Measurements from ENCODE around the gene SNPH.

SNPH gene

GRCh38 chr20:1323256-1323655 is 57.2 kb downstream of the SNPH start:
- TF ChIP-seq POLR2AphosphoS5 (IDR thresholded peaks at IDR 0.05; ENCODE audit: low read depth, low read length): no peak
- no peak for TF ChIP-seq SIN3A (IDR thresholded peaks at IDR 0.05; ENCODE audit: borderline replicate concordance, insufficient read depth, low read length)
- TF ChIP-seq REST (IDR thresholded peaks at IDR 0.05; ENCODE audit: insufficient read depth in 1 of 2, low read depth in 2 of 2, low read length in 2 of 2): no peak
- no peak for TF ChIP-seq FOXP2 (optimal IDR thresholded peaks at IDR 0.05; ENCODE audit: borderline replicate concordance, extremely low read depth, extremely low read length, insufficient read depth)
- TF ChIP-seq TAF1 (IDR thresholded peaks at IDR 0.05; ENCODE audit: borderline replicate concordance, insufficient read depth, low read length): no peak

- TF ChIP-seq REST (IDR thresholded peaks at IDR 0.05; ENCODE audit: insufficient read depth in 1 of 2, low read depth in 2 of 2, low read length in 2 of 2) (no peak), SIN3A (IDR thresholded peaks at IDR 0.05; ENCODE audit: borderline replicate concordance, insufficient read depth, low read length) (no peak), TAF1 (IDR thresholded peaks at IDR 0.05; ENCODE audit: borderline replicate concordance, insufficient read depth, low read length) (no peak), POLR2AphosphoS5 (IDR thresholded peaks at IDR 0.05; ENCODE audit: low read depth, low read length) (no peak), FOXP2 (optimal IDR thresholded peaks at IDR 0.05; ENCODE audit: borderline replicate concordance, extremely low read depth, extremely low read length, insufficient read depth) (no peak)
Measured at GRCh38 chr20:1323830-1324597, 57.9 kb downstream of the SNPH start.

- TF ChIP-seq FOXP2 (optimal IDR thresholded peaks at IDR 0.05; ENCODE audit: borderline replicate concordance, extremely low read depth, extremely low read length, insufficient read depth): no peak
- TF ChIP-seq TAF1 (IDR thresholded peaks at IDR 0.05; ENCODE audit: borderline replicate concordance, insufficient read depth, low read length): no peak
- TF ChIP-seq SIN3A (IDR thresholded peaks at IDR 0.05; ENCODE audit: borderline replicate concordance, insufficient read depth, low read length): no peak
- TF ChIP-seq POLR2AphosphoS5 (IDR thresholded peaks at IDR 0.05; ENCODE audit: low read depth, low read length): no peak
- TF ChIP-seq REST (IDR thresholded peaks at IDR 0.05; ENCODE audit: insufficient read depth in 1 of 2, low read depth in 2 of 2, low read length in 2 of 2): no peak
Measured at GRCh38 chr20:1324598-1325172, 58.6 kb downstream of the SNPH start.

- TF ChIP-seq SIN3A (IDR thresholded peaks at IDR 0.05; ENCODE audit: borderline replicate concordance, insufficient read depth, low read length) (no peak), REST (IDR thresholded peaks at IDR 0.05; ENCODE audit: insufficient read depth in 1 of 2, low read depth in 2 of 2, low read length in 2 of 2) (0 out of 4 replicates have a peak, but pooled peaks have one; percentile 6 to 26), TAF1 (IDR thresholded peaks at IDR 0.05; ENCODE audit: borderline replicate concordance, insufficient read depth, low read length) (peak; percentile 86), POLR2AphosphoS5 (IDR thresholded peaks at IDR 0.05; ENCODE audit: low read depth, low read length) (peak; percentile 82), FOXP2 (optimal IDR thresholded peaks at IDR 0.05; ENCODE audit: borderline replicate concordance, extremely low read depth, extremely low read length, insufficient read depth) (no peak)
Measured at GRCh38 chr20:1325173-1326030, 59.3 kb downstream of the SNPH start.

All from PFSK-1 (cell line).